ENCODE data around the gene ARHGEF11. TPM values are rescaled to one million over a fixed set of nuclear protein-coding genes. Genes with fewer than 3 reads are reported as not detected.
A peak's percentile ranks its signal among the peaks of the same experiment; 100 is the strongest.
"Not testable (repeated sequence)": the region's sequence is repeated elsewhere in the genome, so short reads cannot be mapped to it uniquely, and the experiment has no call there.

The ARHGEF11 gene
- total RNA-seq (2014; rRNA removed) = 22.4 and 25.1 TPM in 2 replicates
- 8.9 TPM for polyA plus RNA-seq (2012)

DNA sequence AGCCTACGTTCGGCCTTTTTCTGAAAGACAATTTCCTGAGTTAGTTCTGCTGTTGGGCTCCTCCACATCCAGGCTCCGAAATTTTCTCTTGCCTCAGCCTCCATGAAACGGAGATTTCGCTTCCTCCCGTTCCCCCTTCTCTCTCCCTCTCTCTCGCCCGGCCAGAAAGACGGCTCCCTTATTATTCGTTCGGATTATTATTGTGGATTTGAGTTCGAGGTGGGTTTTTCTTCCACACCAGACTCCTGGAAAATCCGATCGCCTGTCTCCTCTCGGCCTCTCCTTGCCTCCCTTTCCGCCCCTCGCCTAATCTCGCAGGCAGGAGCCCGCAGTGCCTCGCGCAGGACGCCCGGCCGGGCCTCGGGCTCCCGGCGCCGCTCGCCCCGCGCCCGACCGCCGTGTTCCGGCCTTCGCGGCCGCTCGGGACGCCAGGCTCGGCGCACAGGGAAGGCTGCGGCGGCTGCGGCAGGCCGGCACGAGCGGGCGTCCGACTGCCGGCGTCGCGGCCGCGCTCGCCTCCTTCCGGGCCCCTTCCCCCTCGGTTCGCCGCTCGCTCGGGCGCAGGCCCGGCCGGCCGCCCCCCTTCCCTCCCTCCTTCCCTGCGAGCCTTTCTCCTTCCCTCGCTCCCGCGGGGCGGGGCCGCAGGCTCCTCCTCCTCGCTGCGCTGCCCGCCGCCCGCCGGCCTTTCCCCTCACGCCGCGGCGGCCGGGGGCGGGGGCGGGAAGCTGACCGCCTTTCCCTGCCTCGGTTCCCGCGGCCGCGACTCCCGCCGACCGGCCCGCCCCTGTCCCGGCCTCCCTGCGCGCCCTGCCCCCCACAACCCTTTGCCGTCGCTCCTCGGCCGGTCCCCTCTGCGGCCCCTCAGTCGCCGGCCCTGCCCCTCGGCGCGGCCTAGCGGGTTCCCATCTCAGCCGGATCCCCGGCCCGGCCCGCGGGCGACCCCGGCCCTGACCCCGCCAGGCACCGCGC lies at the start of gene ARHGEF11:
TSS of gene ARHGEF11 (minus strand) at position 493 of the 969 bp plus-strand sequence. CDS start 1,412 bp downstream, outside the sequence.
- DNase-seq (ENCODE audit: low read depth) = peak; percentile 86

DNA sequence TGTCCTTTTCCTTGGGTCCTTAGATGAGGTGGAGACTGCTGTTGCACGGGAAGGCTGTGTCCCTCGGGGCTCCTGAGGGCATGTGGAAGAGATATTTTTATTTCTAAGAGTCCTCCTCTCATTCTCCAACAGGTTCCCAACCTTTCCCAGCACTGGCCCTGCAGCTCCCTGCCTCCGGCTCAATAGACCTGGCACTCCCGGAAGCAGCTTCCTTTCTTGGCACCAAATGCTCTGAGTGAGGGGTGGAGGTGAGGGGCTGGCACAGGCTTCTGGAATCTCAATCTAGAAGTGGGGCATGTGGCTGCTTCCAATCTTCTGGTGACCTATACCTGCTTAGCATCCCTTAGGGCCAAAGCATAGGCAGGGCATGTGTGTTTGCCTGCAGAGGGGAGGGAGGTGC lies 49.5 kb upstream of the ARHGEF11 start:
- DNase-seq (ENCODE audit: low read depth) = no peak

DNA sequence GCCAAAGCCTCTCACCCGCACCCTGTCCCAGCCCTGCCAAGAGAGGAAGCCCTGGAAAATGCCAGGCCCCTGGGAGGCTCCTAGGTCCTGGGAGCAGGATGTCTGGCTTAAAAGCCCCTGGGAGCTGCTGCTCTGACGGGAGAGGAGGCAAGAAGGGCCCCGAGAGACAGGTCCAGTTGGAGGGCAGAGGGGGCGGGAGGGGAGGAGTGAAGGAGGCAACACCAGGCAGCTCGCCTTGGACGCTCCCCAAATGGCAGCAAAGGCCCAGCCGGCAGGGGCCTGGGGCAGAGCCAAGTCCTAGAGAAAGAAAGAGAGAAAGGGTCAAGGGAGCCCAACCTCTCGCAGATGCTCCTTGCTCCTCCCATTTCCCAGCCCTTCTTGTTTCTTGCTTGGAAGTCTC lies 47.3 kb upstream of the ARHGEF11 start:
- no peak for DNase-seq (ENCODE audit: low read depth)

- DNase-seq (ENCODE audit: low read depth) = no peak
Measured at GRCh38 chr1:157091668-157092273, 46.2 kb upstream of the ARHGEF11 start.

GRCh38 chr1:157091186-157091585 lies 45.6 kb upstream of the ARHGEF11 start:
- DNase-seq (ENCODE audit: low read depth) = no peak

- no peak for DNase-seq (ENCODE audit: low read depth)
Measured at GRCh38 chr1:157090771-157091170, 45.2 kb upstream of the ARHGEF11 start.

- DNase-seq (ENCODE audit: low read depth) = peak; percentile 71
Measured at GRCh38 chr1:157090196-157090647, 44.7 kb upstream of the ARHGEF11 start.

GRCh38 chr1:157089789-157090188 lies 44.2 kb upstream of the ARHGEF11 start:
- DNase-seq (ENCODE audit: low read depth) = no peak

- no peak for DNase-seq (ENCODE audit: low read depth)
Measured at GRCh38 chr1:157088607-157089006, 43.1 kb upstream of the ARHGEF11 start.

GRCh38 chr1:157087030-157087429 lies 41.5 kb upstream of the ARHGEF11 start:
- no peak for DNase-seq (ENCODE audit: low read depth)

DNA sequence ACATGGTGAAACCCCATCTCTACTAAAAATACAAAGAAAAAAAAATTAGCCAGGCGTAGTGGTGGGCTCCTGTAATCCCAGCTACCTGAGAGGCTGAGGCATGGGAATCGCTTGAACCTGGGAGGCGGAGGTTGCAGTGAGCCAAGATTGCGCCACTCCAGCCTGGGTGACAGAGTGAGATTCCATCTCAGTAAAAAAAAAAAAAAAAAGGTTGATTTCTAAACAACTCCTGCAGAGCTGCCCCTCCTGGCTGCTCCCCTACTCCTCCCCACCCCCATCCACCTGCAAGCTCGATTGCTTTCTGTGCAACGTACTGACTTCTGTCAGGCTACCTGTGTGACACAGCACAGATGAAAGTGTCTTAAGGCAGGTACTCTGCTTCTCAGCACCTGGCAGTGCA lies 40.8 kb upstream of the ARHGEF11 start:
- DNase-seq (ENCODE audit: low read depth) = no peak

DNA sequence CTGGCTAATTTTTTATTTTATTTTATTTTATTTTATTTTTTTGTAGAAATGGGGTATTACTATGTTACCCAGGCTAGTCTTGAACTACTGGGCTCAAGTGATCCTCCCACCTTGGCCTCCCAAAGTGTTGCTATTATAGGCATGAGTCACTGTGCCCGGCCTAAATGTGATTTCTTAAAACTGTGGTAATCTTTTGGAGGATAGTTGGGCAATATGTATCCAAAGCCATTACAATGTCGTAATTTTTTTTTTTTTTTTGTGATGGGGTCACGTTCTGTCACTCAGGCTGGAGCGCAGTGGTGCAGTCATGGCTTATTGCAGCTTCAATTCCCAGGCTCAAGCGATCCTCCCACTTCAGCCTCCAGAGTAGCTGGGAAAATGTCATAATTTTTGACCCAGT lies 39.9 kb upstream of the ARHGEF11 start:
- DNase-seq (ENCODE audit: low read depth) = peak; percentile 31

DNA sequence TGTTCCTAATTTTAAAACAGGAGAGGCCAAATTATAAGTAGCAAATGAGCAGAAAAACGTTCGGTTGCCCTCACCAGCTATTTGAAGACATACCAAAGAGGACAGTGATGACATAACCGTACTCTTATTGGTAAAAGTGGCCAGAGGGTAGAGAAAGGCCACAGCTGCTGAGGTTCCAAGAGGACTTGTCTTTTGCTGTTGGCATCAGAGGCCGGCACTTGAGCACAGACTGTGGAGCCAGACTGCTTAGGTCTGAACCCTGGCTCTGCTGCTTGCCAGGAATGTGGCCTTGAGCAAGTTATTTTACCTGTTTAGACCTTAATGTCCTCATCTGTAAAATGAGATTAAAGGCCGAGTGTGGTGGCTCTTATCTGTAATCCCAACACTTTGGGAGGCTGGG lies 39.2 kb upstream of the ARHGEF11 start:
- no peak for DNase-seq (ENCODE audit: low read depth)

GRCh38 chr1:157081707-157082106 lies 36.2 kb upstream of the ARHGEF11 start:
- DNase-seq (ENCODE audit: low read depth) = no peak

- DNase-seq (ENCODE audit: low read depth) = no peak
Measured at GRCh38 chr1:157080714-157081113, 35.2 kb upstream of the ARHGEF11 start.

DNA sequence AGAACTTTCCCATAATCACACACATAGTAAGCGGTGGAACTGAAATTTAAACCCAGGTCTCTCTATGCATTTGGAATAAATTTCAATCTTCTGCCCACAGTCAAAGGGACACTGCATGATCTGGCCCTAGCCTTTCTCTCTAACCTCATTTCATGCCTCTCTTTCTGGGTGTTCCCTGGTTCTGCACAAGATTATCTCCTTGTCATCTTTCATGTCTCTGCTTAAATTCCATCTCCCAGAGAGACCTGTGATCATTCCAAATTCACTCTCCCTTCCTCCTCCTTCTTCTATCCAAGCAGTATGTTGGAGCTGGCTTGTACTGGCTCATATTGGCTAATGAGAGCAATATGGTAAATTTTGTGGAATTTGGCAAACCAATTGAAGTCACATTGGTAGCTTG lies 31.9 kb upstream of the ARHGEF11 start:
- no peak for DNase-seq (ENCODE audit: low read depth)

- DNase-seq (ENCODE audit: low read depth) = peak; percentile 80
Measured at GRCh38 chr1:157073944-157074685, 28.6 kb upstream of the ARHGEF11 start.

DNA sequence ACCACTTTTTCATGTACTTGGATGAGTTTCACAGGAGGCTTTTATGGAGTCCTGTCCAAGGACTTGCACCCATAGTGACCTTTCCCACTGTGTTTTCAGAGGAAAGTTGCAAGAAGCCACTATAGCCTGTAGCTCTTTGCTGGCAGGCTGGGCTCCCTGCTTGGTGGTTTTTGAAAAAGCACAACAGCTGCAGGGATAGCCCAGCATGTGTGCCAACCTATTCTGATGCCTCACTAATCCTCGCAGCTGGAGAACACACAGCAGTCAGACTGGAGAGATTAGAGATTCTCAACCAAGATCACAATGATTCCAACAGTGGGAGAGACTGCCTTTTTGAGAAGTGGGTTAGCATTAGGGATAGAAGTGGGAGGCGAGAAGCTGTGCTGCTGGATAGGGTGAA lies 24.1 kb upstream of the ARHGEF11 start:
- peak; percentile 95 for DNase-seq (ENCODE audit: low read depth)

GRCh38 chr1:157059241-157059640 lies 13.7 kb upstream of the ARHGEF11 start:
- DNase-seq (ENCODE audit: low read depth) = not testable (repeated sequence)

- DNase-seq (ENCODE audit: low read depth) = no peak
Measured at GRCh38 chr1:157056269-157056668, 10.7 kb upstream of the ARHGEF11 start.

- DNase-seq (ENCODE audit: low read depth) = not testable (repeated sequence)
Measured at GRCh38 chr1:157055729-157056128, 10.2 kb upstream of the ARHGEF11 start.

- DNase-seq (ENCODE audit: low read depth) = no peak
Measured at GRCh38 chr1:157050836-157051235, 5.3 kb upstream of the ARHGEF11 start.
